NOMO-1 treated with DMSO at 0.1 percent for 48 hours (cell line): ENCODE results near the gene GRK4.
"Not testable (repeated sequence)": the region's sequence is repeated elsewhere in the genome, so short reads cannot be mapped to it uniquely, and the experiment has no call there.

ENCODE experiments used
- DNase-seq: peaks from one replicate; lab custom pipeline; 2025; ENCODE audit not compliant: unreplicated experiment; lab: John Stamatoyannopoulos, UW

Gene GRK4

DNA sequence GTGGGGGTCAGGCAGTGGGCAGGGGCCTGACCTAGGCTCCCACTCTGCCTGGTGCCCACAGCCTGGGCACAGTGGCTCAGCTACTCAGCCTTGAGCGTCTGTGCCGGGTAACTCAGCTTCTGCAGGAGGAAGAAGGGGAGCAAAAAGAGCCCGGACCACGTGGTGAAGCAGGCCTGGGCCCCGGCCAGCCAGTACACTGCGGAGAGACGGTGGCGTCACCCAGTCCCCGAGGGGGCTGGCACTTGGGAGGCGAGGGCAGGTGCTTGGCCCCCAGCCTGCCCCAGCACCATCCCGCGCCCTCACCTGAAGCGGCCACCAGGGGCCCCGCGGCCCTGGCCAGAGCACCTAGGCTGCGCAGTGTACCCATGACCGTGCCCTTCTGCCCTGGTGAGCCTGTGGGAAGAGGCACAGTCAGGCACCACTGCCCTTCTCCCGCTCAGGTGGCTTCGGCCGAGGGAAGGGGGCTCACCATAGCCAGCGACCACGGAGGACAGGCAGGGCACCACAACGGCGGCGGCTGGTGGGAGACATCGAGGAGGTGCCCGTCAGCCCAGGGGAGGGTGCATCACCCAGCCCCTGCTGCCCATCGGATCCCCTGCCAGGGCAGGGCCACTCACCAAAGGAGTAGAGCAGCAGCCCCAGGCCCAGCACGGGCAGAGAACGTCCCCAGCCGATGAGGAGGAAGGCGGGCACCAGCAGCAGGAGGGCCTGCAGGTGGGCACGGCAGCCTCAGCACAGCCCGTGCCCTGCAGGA is 32.4 kb upstream of the GRK4 start:
- no peak for DNase-seq

DNA sequence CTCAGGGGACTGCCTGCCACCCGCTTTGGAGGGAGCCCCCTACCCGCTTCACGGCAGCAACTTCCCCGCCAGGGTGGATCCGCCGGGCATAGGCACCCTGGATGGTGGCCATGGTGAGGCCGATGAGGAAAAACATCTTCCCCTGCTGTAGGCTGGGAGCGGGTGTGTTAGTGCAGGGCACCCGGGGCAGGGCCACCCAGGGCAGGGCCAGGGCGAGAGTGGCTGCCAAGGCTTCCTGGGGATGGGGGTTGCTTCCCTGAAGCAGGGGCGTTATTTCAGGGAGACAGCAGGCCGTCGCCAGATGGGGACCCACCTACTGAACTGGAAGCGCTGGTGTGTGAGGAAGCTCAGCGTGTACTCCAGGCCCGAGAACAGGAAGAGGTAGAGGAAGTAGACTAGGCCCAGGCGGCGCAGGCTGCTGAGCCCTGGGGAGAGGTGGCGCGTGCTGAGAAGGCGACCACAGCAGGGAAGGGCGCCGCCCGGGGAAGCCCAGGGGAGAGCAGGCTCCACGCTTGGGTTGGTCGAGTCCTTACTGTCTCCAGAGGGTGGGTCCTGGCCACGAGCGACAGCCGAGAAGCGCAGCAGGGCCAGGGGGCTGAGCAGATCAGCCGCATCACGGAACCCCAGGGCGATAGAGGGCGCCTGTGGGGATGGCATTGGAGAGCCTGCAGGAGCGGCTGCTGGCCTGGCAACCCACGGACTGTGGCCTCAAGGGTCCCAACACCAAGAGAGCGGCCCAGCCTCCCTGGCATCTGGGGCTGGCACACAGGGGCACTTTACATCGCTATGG is 31.7 kb upstream of the GRK4 start:
- DNase-seq = peak; percentile 87

DNA sequence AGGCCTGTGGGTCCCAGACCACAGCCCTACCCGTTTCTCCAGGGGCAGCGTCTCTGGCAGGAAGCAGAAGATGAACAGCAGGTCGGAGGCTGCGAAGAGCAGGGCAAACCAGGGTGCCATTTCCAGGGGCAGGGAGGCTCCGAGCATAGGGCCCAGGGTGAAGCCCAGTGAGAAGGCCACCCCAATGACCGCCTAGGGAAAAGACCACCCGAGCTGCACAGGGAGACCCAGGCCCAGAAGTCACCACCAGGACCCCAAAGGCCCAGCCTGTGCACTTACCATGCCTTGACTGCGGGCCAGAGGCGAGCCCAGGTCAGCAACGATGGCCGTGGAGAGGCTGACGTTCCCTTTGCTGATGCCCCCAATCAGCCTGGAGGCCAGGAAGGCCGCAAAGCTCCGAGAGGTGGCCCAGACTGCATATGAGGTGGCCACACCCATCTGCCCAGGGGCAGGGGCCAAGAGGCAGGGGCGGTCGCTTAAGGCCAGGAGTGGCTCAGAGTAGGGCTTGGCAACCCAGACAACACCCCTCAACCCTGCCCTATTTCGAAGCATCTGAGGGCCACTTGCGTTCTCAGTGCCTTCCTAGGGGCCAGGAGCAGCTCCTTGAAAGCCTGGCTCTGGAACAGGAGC is 30.9 kb upstream of the GRK4 start:
- DNase-seq = no peak

DNA sequence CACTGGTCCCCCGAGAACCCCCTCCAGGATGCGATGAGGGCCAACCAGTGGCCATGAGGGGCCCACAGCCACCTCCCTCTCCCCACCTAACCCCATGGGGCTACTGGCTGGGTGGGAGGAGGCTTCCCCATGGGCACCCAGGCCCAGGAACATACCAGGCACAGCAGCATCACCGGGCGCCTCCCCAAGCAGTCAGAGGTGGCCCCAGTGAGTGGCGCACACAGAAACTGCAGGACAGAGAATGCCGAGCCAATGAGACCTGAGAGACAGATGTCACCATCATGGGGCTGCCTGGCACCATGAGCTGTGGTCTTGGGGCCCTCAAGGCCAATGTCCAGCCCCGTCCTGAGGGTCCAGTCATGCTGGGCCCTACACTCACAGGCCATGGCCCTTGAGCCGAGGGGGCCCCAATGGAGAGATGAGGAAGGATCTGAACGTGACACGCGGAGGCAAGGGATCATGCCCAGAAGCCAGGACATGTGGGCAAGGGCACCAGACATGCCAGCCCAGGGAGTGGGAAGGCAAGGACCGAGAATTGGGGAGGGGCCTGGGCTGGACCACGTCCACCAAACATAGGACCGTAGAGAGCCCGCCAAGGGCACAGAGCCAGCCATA is 30.3 kb upstream of the GRK4 start:
- DNase-seq = peak; percentile 5

DNA sequence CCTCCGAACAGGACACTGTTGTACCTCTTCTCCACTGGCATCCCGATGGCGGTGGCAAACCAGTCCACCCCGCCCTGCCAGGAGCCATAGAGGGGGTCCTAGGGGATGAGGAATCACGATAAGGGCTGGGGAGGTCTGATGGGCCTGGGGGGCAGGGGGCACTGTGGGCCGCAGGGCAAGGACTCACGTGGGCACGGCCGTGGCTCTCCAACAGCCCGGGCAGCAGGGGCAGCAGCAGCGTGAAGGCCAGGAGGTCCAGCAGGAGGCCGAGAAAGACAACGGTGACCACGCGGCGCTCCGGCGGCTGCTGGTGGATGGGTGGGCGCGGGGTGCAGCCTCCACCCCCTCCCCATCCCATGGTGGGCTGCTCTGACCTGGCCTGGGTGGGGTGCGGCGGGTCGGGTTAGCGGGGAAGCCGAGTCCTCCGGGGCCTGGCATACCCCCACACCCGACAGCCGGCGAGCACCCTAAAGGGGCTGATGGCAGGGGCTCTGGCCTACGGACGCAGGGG is 29.8 kb upstream of the GRK4 start:
- DNase-seq = no peak

DNA sequence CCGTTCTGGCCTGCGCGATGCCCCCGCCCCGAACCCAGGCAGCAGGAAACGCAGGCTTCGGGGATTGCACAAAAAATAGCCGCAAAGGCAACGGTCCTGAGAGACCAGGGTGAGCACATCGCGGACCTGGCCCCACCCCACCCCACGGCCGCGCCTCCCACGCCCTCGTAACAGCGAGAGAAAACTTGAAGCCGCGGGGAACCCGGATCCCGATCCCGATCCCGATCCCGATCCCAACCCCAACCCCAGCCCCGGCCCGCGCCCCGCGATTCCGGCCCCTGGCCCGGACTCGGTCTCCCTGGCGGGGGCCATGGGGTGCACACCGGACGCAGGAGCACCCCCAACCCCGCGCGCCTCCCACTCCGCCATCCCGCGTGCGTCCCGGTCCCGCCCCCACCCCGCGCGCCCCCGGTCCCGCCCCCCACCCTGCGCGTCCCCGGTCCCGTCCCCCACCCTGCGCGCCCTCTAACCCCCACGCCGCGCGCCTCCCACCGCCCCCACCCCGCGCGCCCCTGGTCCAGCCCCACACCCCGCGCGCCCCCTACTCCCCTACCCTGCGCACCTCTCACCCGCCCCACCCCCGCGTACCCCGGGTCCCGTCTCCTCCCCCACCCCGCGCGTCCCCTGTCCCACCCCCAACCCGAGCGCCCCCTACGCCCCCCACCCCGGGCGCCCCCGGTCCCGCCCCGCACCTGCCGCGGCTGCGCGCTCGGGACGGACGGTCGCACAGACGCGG is 29.1 kb upstream of the GRK4 start:
- peak; percentile 74 for DNase-seq

DNA sequence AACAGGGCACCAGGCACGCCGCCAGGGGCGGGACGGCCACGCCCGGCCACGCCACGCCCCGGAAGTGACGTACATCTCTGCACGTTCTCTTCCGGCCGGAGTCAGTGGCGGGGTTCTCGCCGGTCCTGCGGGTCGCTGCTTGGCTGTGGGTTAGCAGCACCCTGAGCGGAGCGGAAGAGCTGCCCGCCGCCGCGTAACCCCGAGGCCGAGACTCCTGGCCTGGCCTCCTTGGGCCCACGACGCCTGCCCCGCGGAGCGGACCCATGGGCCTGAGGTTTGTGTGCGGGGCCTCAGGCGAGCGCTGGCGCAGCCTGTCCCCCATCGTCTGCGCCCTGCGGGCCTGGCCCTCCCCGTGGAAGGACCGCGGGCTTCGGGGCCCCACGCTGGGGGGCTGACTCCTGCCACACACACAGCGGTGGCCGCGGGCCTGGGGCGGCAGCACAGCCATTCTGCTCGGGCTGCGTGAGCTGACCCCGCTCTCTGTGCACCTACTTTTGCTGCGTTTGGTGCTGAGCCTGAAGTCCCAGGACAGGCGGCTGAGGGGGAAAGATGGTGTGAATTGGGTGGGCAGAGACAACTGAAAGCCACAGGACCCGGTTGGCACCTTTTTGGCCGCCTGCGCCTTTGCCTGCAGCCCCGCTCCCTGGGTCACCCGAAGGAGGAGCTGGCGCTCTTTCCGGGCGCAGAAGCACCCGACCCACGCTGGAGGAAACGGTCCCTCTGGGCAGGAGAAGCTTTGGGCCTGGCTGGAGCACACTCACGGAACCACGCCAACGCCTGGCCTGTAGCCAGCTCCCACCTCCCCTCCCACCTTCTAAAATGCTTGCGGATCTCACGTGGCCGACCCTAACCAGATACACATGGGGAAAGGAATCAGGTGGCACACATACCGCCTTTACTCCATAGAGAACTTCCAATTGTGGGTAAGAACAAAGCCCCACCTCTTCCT is 28.3 kb upstream of the GRK4 start:
- DNase-seq = peak; percentile 83

DNA sequence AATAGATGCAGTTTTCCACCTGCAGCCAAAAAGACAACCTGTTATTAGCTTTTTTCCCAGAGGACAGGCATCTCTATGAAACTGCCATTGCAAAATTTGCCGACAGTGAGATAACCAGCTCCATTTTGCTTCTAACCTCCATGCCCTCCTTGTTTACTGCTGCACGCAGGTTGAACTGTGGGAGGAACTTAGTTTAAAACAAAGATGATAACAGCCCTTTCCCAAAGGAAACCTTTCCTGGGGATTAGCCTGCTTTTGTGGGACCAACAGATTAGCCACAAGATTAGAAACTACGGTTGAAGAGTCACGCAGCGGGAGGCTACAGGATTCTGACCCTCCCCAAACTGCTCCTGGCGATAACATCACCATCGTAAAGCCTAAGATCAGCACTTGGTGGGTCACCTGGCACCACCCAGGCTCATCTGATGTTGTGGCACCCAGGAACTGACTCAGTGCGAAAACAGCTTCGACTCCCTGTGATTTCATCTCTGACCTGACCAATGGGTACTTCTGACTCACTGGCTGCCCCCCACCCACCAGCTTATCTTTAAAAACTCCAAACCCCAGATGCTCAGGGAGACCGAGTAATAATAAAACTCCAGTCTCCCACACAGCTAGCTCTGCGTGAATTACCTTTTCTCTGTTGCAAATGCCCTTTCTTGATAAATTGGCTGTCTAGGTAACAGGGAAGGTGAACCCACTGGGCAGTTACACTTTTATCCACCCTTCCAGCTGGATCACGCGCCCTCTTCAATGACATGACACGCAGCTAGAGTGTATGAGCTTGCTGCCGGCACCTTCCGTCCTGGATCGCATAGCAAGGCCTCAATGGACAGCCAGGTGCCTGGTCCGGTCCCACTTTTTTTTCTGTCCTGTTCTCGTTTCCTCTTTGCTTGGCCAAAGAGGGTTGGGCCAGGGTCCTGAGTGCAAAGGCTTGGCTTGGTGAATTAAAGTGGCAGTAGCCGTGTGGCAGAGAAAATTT is 27.3 kb upstream of the GRK4 start:
- no peak for DNase-seq

DNA sequence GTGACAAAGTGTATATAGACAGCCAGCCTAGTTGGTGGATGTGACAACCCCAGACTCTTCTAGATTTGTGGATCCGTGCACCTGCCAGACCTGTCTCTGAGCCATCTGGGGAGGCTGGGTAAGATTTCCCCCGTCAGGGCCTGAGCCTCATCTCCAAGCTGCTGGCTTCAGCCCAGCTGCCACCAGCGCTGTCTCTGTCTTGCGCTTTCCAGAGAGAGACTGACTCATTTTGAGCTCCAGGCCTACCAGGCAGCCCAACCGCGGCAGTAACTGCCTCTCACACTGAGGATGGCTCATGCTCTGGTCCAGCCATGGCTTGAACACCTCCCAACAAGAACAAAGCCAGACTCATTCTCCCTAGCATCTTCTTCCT is 26.6 kb upstream of the GRK4 start:
- no peak for DNase-seq

DNA sequence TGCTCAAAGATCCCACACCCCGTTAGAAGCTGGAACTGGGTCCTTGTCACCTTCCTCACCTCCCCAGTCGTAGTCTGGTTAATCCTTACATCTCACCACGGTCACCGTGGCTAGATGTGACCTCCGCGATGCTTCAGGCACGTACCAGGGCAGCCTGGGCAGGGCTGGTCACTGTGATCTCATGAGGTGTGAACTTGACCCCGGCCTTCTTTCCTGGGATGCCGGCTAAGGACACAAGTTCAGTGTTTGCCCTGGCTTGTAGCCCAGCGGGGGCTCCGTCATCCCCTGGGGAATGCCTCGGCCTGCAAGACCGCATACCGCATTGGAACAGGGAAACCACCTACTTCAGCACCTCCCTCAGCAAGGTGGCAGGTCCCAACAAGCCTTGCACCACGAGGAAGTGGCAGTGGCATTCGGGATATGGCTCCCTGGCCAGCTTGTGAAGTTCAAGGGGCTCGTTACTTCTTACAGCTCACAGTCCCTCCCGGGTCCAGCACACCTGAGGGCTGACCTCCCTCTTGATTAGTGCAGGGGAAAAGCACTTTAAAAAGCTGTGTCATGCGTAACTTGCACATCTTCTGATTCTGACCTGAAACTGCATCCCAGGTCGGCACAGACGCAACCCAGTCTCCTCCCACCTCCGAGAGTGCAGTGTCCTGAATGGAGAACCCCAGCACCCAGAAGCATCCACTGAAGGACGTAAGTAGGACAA is 26.1 kb upstream of the GRK4 start:
- no peak for DNase-seq

DNA sequence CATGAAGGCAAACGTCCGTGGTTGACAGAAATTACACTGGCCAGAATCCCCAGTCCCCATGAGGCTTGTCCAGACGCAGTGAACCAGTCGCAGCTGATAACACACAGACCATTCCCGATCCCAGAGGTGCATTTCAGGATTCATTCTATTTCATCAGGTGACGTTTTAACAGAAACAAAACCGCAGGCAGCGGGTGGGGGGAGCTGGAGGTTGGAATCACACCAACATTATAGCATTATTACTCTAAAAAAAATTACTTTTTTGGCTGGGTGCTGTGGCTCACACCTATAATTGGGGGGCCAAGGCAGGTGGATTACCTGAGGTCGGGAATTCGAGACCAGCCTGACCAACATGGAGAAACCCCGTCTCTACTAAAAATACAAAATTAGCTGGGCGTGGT is 25.4 kb upstream of the GRK4 start:
- no peak for DNase-seq

DNA sequence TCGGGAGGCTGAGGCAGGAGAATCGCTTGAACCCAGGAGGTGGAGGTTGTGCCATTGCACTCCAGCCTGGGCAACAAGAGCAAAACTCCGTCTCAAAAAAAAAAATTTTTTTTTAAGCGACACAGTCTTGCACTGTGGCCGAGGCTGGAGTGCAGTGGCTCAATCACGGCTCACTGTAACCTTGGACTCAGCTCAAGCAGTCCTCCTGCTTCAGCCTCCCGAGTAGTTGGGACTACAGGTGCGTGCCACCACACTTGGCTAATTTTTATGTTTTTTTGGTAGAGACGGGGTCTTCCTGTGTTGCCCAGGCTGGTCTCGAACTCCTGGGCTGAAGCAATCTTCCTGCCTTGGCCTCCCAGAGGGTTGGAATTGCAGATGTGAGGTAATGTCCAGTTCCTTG is 25.0 kb upstream of the GRK4 start:
- DNase-seq = not testable (repeated sequence)

DNA sequence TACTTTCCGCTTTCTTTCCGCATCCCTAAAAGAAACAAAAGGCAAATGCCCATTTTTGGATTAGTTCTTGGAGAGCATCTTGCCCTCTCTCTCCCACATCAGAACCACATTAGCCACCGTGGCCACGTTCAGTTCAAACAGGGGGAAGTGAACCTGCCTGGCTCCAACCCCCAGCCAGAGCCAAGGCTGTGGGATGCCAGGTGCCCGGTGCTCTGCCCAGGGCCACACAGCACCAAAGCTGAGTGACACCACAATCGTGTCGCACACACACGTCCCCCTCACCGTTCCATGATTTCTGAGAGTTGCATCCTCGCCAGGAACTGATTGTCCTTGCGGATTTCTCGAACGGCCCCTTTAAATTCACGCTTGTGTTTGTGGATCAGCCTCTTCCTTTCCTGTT is 24.5 kb upstream of the GRK4 start:
- DNase-seq = no peak

DNA sequence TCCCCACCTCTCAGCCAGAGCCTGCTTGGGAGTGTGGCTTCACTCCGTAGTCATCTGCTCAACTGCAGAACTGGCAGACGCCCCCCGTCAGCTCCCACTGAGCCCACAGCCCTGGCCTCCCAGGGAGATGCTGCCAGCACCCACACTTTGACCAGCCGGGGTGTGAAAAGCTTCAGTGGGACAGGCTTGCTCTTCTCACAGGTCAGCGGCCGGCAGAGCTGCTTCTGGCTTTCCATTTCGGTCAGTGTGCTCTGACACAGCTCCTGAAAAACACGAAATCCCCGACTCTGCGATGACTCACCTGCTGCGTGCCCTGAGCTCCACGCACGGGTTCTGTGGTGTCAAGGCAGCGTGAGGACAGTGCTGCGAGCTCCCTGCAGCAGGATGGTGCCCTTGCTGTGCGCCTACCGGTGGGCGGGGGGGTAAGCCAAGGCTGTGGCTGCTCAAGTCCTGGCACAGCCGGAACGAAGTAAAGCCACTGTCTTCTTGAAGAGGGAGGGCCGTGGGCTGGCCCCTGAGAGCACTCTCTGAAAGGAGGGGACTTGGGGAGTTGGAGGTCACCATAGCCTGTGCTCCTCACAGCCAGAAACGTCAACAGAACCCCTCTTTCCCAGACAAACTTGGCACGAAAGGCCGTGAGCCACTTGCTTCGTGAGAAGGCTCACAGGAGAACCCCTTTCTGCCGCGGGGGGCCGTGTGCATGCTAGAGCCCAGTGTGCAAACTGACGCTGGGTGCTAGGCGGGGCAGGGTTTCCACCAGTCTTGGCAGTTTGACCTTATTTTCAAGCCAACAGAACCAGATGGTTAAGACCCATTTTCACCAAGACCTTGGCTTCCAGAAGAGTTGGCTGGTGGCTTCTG is 23.8 kb upstream of the GRK4 start:
- DNase-seq = no peak

DNA sequence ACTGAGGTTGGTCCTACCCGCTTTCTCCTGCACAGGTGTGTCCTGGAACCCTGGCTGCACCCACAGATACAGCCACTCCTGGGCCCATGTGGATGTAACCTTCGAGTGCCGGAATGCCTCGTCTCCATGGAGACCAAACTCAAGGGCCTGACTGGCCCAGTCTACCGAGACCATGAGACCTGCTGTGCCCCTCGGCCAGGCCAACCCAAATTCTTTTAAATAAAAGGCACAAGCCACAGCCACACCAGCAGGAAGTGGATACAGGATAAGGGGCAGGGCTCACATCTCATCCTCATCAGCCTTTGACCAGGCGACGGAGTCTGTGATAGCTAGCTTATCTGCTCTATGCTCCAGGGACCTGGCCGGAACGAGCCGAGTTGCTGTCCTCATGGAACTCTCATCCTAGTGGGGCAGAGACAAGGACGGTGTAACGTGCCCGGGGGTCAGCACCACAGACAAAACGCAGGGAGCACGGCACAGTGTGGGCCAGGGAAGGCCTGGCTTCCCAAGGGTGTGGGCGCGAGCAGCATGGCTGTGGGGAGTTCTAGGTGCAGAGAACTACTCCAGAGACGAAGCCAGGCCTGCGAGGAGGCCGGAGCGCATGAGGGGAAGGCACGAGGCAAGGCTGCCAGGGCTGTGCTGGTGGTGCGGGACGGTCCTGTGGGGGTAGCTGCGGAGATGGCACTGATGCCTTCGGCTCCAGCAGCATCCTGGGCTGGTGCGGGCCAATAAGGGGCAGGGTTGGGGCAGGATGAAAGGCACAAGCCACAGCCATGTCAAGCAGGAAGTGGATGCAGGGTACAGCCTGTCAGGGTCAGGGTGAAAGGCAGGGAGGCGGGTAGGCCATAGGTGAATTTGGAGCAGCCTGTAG is 22.9 kb upstream of the GRK4 start:
- no peak for DNase-seq
